Trophoblast cell (in vitro differentiated cells and primary cell): ENCODE data around the gene TAS2R60.

Experiments
- DNase-seq, 2 donors: peaks; one replicate each; pipeline ENCODE4 v3.0.0-alpha.2; 2016
- H2AFZ ChIP-seq: 2 replicates; pipeline ENCODE4 v1.6.1; 2013; ENCODE audit warnings: low read length, moderate library complexity, mild to moderate bottlenecking; ENCODE audit not compliant: insufficient read depth, poor library complexity
- H2AK5ac ChIP-seq: 2 replicates; pipeline ENCODE4 v1.6.1; 2013; ENCODE audit warnings: mild to moderate bottlenecking, low read length
- H2BK120ac ChIP-seq: 2 replicates; pipeline ENCODE4 v1.6.1; 2013; ENCODE audit warnings: low read length, mild to moderate bottlenecking, moderate library complexity; ENCODE audit not compliant: insufficient read depth, poor library complexity
- H2BK12ac ChIP-seq: 2 replicates; pipeline ENCODE4 v1.6.1; 2013; ENCODE audit warnings: mild to moderate bottlenecking, low read length, moderate library complexity
- H2BK5ac ChIP-seq: 2 replicates; pipeline ENCODE4 v1.6.1; 2013; ENCODE audit warnings: low read length, low read depth, moderate library complexity, mild to moderate bottlenecking; ENCODE audit not compliant: poor library complexity
- H3K14ac ChIP-seq: 2 replicates; pipeline ENCODE4 v1.6.1; 2013; ENCODE audit warnings: mild to moderate bottlenecking, low read length
- H3K18ac ChIP-seq: 2 replicates; pipeline ENCODE4 v1.6.1; 2013; ENCODE audit warnings: mild to moderate bottlenecking, low read length
- H3K23ac ChIP-seq: 2 replicates; pipeline ENCODE4 v1.6.1; 2013; ENCODE audit warnings: low read length
- H3K27ac ChIP-seq: 2 replicates; pipeline ENCODE4 v1.5.1; 2013; ENCODE audit warnings: low read depth, mild to moderate bottlenecking, inconsistent platforms, low read length, moderate library complexity
- H3K27me3 ChIP-seq: 2 replicates; pipeline ENCODE4 v1.6.1; 2013; ENCODE audit warnings: inconsistent platforms, mild to moderate bottlenecking, low read length, moderate library complexity; ENCODE audit not compliant: insufficient read depth
- H3K36me3 ChIP-seq, 2 experiments: 1 replicate in 1 of 2; 2 replicates in 1 of 2; pipeline ENCODE4 v1.6.1; 2013; ENCODE audit warnings: low read length in 2 of 2, mild to moderate bottlenecking in 2 of 2, moderate library complexity in 1 of 2; ENCODE audit not compliant: insufficient read depth in 2 of 2, control insufficient read depth in 1 of 2
- H3K4ac ChIP-seq: 2 replicates; pipeline ENCODE4 v1.6.1; 2013; ENCODE audit warnings: low read depth, mild to moderate bottlenecking, low read length, moderate library complexity
- H3K4me1 ChIP-seq, 2 experiments: 1 replicate in 1 of 2; 2 replicates in 1 of 2; pipeline ENCODE4 v1.6.1; 2013; ENCODE audit warnings: low read length in 2 of 2, mild to moderate bottlenecking in 2 of 2, moderate library complexity in 1 of 2; ENCODE audit not compliant: insufficient read depth in 2 of 2, control insufficient read depth in 1 of 2
- H3K4me2 ChIP-seq: 2 replicates; pipeline ENCODE4 v1.6.1; 2013; ENCODE audit warnings: inconsistent platforms, mild to moderate bottlenecking, low read length, moderate library complexity
- H3K4me3 ChIP-seq: 2 replicates; pipeline ENCODE4 v1.5.1; 2013; ENCODE audit warnings: mild to moderate bottlenecking, low read depth, low read length, inconsistent platforms
- H3K79me1 ChIP-seq: one replicate; pipeline ENCODE4 v1.6.1; 2013; ENCODE audit warnings: low read length
- H3K79me2 ChIP-seq: 2 replicates; pipeline ENCODE4 v1.6.1; 2013; ENCODE audit warnings: low read length, mild to moderate bottlenecking; ENCODE audit not compliant: control insufficient read depth, insufficient read depth, poor library complexity
- H3K9ac ChIP-seq: 2 replicates; pipeline ENCODE4 v1.6.1; 2013; ENCODE audit warnings: mild to moderate bottlenecking, low read length
- H3K9me3 ChIP-seq: 2 replicates; pipeline ENCODE4 v1.6.1; 2013; ENCODE audit warnings: low read depth, mild to moderate bottlenecking, control low read depth, inconsistent platforms, low read length; ENCODE audit not compliant: insufficient read depth
- H4K12ac ChIP-seq: 2 replicates; pipeline ENCODE4 v1.6.1; 2013; ENCODE audit warnings: low read depth, mild to moderate bottlenecking, low read length, moderate library complexity
- H4K8ac ChIP-seq: 2 replicates; pipeline ENCODE4 v1.6.1; 2013; ENCODE audit warnings: low read depth, mild to moderate bottlenecking, low read length, moderate library complexity
- H4K91ac ChIP-seq: one replicate; pipeline ENCODE4 v1.6.1; 2013; ENCODE audit warnings: low read depth, mild to moderate bottlenecking, low read length, moderate library complexity
- WGBS: extraction: QIAGEN DNeasy Blood & Tissue Kit; methylation state at CpG from one replicate; pipeline ENCODE4 v1.1.7; 2013; ENCODE audit warnings: missing lambda C conversion rate; ENCODE audit not compliant: insufficient read length, insufficient coverage; ENCODE audit errors: extremely low coverage; 5-methylcytosine and 5-hydroxymethylcytosine counted together

The TAS2R60 gene

GRCh38 chr7:143459359-143459758, 16.1 kb downstream of the TAS2R60 start:
- WGBS, result no CpG with 5 or more reads among the region's 1 CpG
- H4K8ac ChIP-seq, result no peak overlapping the region
- no peak overlapping the region for H2AK5ac ChIP-seq
- H2BK120ac ChIP-seq, result no peak overlapping the region
- H3K4ac ChIP-seq, result no peak overlapping the region
- H2AFZ ChIP-seq, result no peak overlapping the region
- H3K9me3 ChIP-seq, result no peaks in the 10 kb centered on the region
- H4K12ac ChIP-seq, result no peak overlapping the region
- no peaks in the 10 kb centered on the region for H3K27me3 ChIP-seq
- no peak overlapping the region for H3K14ac ChIP-seq
- H3K23ac ChIP-seq, result no peak overlapping the region
- H3K79me2 ChIP-seq, result no peaks in the 10 kb centered on the region
- DNase-seq, result no peak
- H3K4me2 ChIP-seq, result no peak overlapping the region
- no peak overlapping the region for H2BK5ac ChIP-seq
- H3K4me3 ChIP-seq, result no peak overlapping the region
- peaks cover 0 to 1% of the 10 kb centered on the region in 2 experiments for H3K4me1 ChIP-seq
- H4K91ac ChIP-seq, result no peak overlapping the region
- H3K18ac ChIP-seq, result no peak overlapping the region
- H3K36me3 ChIP-seq, result no peaks in the 10 kb centered on the region
- H3K27ac ChIP-seq, result no peak overlapping the region
- no peak overlapping the region for H3K9ac ChIP-seq
- no peaks in the 10 kb centered on the region for H3K79me1 ChIP-seq
- H2BK12ac ChIP-seq, result no peak overlapping the region

GRCh38 chr7:143460271-143460979, 17.2 kb downstream of the TAS2R60 start:
- Histone ChIP-seq H3K4me3 (no peak overlapping the region), H3K36me3 (no peaks in the 10 kb centered on the region), H3K9me3 (no peaks in the 10 kb centered on the region), H3K79me1 (no peaks in the 10 kb centered on the region), H2BK5ac (no peak overlapping the region), H4K8ac (no peak overlapping the region), H3K27me3 (no peaks in the 10 kb centered on the region), H2BK12ac (no peak overlapping the region), H3K4ac (no peak overlapping the region), H3K23ac (no peak overlapping the region), H2AK5ac (no peak overlapping the region), H2AFZ (no peak overlapping the region), H3K79me2 (no peaks in the 10 kb centered on the region), H4K91ac (no peak overlapping the region), H3K4me2 (no peak overlapping the region), H4K12ac (no peak overlapping the region), H2BK120ac (no peak overlapping the region), H3K9ac (no peak overlapping the region), H3K4me1 (peaks cover 0 to 1% of the 10 kb centered on the region in 2 experiments), H3K27ac (no peak overlapping the region), H3K14ac (no peak overlapping the region), H3K18ac (no peak overlapping the region)
- DNase-seq, result no peak
- WGBS, result no CpG with 5 or more reads among the region's 4 CpGs

- Histone ChIP-seq H3K27ac (no peak overlapping the region), H3K79me2 (no peaks in the 10 kb centered on the region), H3K4me1 (peaks cover 0 to 1% of the 10 kb centered on the region in 2 experiments), H3K23ac (no peak overlapping the region), H2AK5ac (no peak overlapping the region), H2BK5ac (no peak overlapping the region), H3K4me2 (no peak overlapping the region), H2BK120ac (no peak overlapping the region), H3K79me1 (no peaks in the 10 kb centered on the region), H4K12ac (no peak overlapping the region), H3K18ac (no peak overlapping the region), H3K9me3 (no peaks in the 10 kb centered on the region), H3K36me3 (no peaks in the 10 kb centered on the region), H3K4ac (no peak overlapping the region), H4K91ac (no peak overlapping the region), H3K4me3 (no peak overlapping the region), H3K14ac (no peak overlapping the region), H2BK12ac (no peak overlapping the region), H2AFZ (no peak overlapping the region), H3K9ac (no peak overlapping the region), H3K27me3 (no peaks in the 10 kb centered on the region), H4K8ac (no peak overlapping the region)
- WGBS, result no CpG with 5 or more reads among the region's 3 CpGs
- peak in 1 of 2 donors; percentile 62 for DNase-seq
Measured at GRCh38 chr7:143462045-143462444, 18.8 kb downstream of the TAS2R60 start.

- Histone ChIP-seq H3K36me3 (no peaks in the 10 kb centered on the region), H3K9ac (no peak overlapping the region), H4K8ac (no peak overlapping the region), H3K79me2 (no peaks in the 10 kb centered on the region), H3K27ac (no peak overlapping the region), H4K12ac (no peak overlapping the region), H3K23ac (no peak overlapping the region), H3K4ac (no peak overlapping the region), H2BK120ac (no peak overlapping the region), H2BK5ac (no peak overlapping the region), H3K4me2 (no peak overlapping the region), H4K91ac (no peak overlapping the region), H3K79me1 (no peaks in the 10 kb centered on the region), H2AK5ac (no peak overlapping the region), H3K27me3 (no peaks in the 10 kb centered on the region), H3K18ac (no peak overlapping the region), H2AFZ (no peak overlapping the region), H3K9me3 (no peaks in the 10 kb centered on the region), H2BK12ac (no peak overlapping the region), H3K14ac (no peak overlapping the region), H3K4me1 (peaks cover 0 to 3% of the 10 kb centered on the region in 2 experiments), H3K4me3 (no peak overlapping the region)
- no peak for DNase-seq
Measured at GRCh38 chr7:143463556-143463955, 20.3 kb downstream of the TAS2R60 start.
